Endometrium (tissue), 2 donors: Measurements from ENCODE around the gene KRTAP26-1.

Experiments
- FAIRE-seq: peaks from 2 replicates; lab custom pipeline; 2012; peaks lifted over from hg19 to GRCh38; lab: Jason Lieb, UNC
- donor health status: control.
- donor health status: control.

KRTAP26-1 gene

GRCh38 chr21:30271156-30271555, 49.0 kb downstream of the KRTAP26-1 start:
- no peak for FAIRE-seq

GRCh38 chr21:30269803-30270530, 50.1 kb downstream of the KRTAP26-1 start:
- FAIRE-seq, result no peak
